ENCODE data around the gene ALKBH7. TPM values are rescaled to one million over a fixed set of nuclear protein-coding genes. Genes with fewer than 3 reads are reported as not detected.
A peak's percentile ranks its signal among the peaks of the same experiment; 100 is the strongest.

Gene ALKBH7
- total RNA-seq, 6 experiments from 2014 or later, result 40.8 to 60.7 (median 47.9) TPM

DNA sequence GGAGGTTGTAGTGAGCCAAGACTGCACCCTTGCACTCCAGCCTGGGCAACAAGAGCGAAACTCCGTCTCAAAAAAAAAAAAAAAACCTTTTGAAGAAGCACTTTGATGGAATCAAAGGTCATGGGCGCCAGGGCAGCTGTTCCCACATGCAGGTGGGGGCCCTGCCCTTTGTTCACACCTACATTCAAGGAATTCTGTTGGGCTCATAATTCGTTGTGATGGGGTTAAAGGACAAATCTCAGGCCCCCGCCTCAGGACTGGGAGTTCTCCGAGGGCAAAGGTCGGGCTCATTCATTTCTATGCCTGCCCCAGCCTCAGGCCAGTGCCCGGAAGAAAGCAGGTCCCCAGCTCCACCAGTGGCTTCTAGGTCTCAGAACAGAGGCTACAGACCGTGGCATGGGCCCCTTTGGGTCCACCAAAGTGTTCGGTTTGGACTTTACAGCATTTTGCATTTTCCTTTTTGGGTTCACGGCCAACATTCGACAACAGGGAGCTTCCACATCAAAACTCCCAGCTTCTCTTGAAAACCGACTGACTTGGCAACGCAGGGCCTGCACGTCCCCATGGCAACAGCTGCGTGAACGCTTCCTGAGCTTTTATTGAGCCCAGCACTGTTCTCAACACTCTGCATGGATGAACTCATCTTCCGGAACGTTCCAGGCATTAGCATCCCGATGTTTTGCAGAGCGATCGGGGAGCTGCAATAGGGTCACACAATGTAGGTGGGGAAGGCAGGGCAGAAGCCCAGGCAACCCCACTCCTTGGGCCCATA is 30.4 kb downstream of the ALKBH7 start:
- H3K9me3 Mint-ChIP-seq, result no peaks in the 10 kb centered on the region
- TF ChIP-seq, protein P1, sequence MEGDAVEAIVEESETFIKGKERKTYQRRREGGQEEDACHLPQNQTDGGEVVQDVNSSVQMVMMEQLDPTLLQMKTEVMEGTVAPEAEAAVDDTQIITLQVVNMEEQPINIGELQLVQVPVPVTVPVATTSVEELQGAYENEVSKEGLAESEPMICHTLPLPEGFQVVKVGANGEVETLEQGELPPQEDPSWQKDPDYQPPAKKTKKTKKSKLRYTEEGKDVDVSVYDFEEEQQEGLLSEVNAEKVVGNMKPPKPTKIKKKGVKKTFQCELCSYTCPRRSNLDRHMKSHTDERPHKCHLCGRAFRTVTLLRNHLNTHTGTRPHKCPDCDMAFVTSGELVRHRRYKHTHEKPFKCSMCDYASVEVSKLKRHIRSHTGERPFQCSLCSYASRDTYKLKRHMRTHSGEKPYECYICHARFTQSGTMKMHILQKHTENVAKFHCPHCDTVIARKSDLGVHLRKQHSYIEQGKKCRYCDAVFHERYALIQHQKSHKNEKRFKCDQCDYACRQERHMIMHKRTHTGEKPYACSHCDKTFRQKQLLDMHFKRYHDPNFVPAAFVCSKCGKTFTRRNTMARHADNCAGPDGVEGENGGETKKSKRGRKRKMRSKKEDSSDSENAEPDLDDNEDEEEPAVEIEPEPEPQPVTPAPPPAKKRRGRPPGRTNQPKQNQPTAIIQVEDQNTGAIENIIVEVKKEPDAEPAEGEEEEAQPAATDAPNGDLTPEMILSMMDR (IDR thresholded peaks at IDR 0.05), result no peak
- H3K27me3 Mint-ChIP-seq (ENCODE audit: insufficient read depth), result peaks cover 1% of the 10 kb centered on the region
- peak; percentile 44 for DNase-seq
- H3K27ac Mint-ChIP-seq, result no peak overlapping the region
- H3K4me3 Mint-ChIP-seq, result no peak overlapping the region
- H3K36me3 Mint-ChIP-seq (ENCODE audit: low read depth), result no peaks in the 10 kb centered on the region
- no peaks in the 10 kb centered on the region for H3K4me1 Mint-ChIP-seq (ENCODE audit: low read depth)

DNA sequence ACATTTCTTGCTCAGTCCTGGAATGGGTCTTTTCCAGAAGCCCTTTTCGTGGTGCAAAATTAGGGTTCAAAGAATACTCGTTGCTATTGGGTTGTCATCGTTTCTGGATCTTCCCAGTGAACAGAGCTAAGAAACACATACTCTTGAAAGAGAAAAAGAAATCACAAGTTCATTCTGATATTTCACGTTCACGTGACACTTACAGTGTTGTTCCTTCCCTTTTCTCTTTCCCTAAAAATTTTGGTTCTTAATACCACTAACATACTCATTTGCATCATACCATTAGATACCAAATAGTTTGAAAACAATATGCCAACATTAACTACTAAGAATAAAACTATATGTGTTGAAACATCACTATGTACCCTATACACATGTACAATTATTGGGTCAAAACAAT is 33.8 kb downstream of the ALKBH7 start:
- DNase-seq, result no peak
- H3K27ac Mint-ChIP-seq, result no peak overlapping the region
- H3K4me3 Mint-ChIP-seq, result no peak overlapping the region
- no peaks in the 10 kb centered on the region for H3K9me3 Mint-ChIP-seq
- TF ChIP-seq, protein P1 (IDR thresholded peaks at IDR 0.05), result no peak
- H3K36me3 Mint-ChIP-seq (ENCODE audit: low read depth), result no peaks in the 10 kb centered on the region
- peaks cover 1% of the 10 kb centered on the region; the same call in 1 of the 2 replicates for H3K27me3 Mint-ChIP-seq (ENCODE audit: insufficient read depth)
- no peaks in the 10 kb centered on the region for H3K4me1 Mint-ChIP-seq (ENCODE audit: low read depth)

DNA sequence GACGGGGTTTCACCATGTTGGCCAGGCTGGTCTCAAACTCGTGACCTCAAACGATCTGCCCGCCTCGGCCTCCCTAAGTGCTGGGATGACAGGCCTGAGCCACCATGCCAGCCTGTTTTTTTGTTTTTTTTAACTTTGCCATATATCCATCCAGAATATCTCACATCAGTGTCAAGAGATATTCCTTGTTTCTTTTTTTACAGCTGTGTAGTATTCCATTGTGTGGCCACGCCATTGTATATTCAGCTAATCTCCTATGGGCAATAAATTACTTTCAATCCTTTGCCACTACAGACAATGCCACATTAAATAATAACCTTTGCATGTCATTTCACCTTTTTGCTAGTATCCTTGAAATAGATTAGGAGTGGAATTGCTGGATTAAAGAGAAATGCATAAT is 36.8 kb downstream of the ALKBH7 start:
- no peak overlapping the region for H3K4me3 Mint-ChIP-seq
- no peaks in the 10 kb centered on the region for H3K9me3 Mint-ChIP-seq
- H3K27me3 Mint-ChIP-seq (ENCODE audit: insufficient read depth), result no peaks in the 10 kb centered on the region
- TF ChIP-seq, protein P1 (IDR thresholded peaks at IDR 0.05), result no peak
- no peak overlapping the region for H3K27ac Mint-ChIP-seq
- no peaks in the 10 kb centered on the region for H3K36me3 Mint-ChIP-seq (ENCODE audit: low read depth)
- H3K4me1 Mint-ChIP-seq (ENCODE audit: low read depth), result no peaks in the 10 kb centered on the region
- DNase-seq, result no peak

DNA sequence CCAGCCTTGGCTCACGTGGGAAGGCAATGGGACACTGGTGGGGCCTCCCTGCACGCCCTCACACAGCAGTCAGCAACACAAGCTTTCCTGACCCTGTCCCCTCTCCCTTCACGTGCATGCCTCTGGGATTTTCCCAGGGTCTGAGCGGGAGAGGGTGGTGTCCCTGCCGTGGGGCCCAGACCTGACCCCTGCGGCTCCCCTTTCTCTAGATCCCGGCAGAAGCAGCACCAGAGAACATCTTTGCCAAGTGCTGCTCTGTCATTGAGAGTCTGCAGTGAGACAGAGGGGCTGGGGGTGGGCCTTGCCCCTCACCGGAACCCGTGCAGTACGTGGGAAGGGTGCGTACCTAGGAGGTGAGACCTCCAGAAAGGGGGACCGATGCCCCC is 39.5 kb downstream of the ALKBH7 start:
- H3K27me3 Mint-ChIP-seq (ENCODE audit: insufficient read depth), result no peaks in the 10 kb centered on the region
- H3K4me1 Mint-ChIP-seq (ENCODE audit: low read depth), result no peaks in the 10 kb centered on the region
- no peak overlapping the region for H3K27ac Mint-ChIP-seq
- TF ChIP-seq, protein P1 (IDR thresholded peaks at IDR 0.05), result no peak
- no peak overlapping the region for H3K4me3 Mint-ChIP-seq
- DNase-seq, result no peak
- no peaks in the 10 kb centered on the region for H3K36me3 Mint-ChIP-seq (ENCODE audit: low read depth)
- H3K9me3 Mint-ChIP-seq, result no peaks in the 10 kb centered on the region

DNA sequence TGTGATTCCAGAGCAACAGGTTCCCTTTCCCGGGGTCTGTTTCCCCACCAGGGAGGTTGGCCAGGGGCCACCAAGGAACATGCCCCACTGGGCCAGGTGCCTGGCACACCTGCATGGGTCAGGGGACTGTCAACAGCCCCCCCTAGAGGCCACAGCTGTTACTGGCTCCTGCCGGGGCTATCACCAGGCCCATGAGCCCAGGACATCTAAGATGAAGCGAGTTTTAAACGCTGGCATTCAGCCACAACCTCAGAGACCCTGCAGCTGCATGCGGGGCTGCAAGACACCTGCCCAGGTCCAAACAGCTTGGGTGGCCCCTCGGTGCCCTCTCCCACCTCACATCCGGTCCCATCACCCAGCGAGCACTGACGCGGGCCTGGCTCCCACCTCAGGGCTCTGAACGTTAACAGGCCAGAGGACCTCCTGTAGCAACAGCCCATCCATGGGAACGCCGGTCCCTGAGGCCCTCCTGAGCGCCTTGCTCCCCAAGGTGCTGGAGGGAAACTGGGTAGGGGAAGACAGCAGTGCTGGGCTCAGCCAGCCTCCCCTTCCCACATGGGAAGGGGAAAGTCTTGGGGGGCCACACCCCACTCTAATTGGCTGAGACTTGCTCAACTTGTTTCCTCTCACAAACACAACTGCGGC is 40.0 kb downstream of the ALKBH7 start:
- H3K4me3 Mint-ChIP-seq, result no peak overlapping the region
- no peaks in the 10 kb centered on the region for H3K27me3 Mint-ChIP-seq (ENCODE audit: insufficient read depth)
- no peak overlapping the region for H3K27ac Mint-ChIP-seq
- H3K36me3 Mint-ChIP-seq (ENCODE audit: low read depth), result no peaks in the 10 kb centered on the region
- H3K4me1 Mint-ChIP-seq (ENCODE audit: low read depth), result no peaks in the 10 kb centered on the region
- DNase-seq, result no peak
- TF ChIP-seq, protein P1 (IDR thresholded peaks at IDR 0.05), result peak; percentile 73
- H3K9me3 Mint-ChIP-seq, result no peaks in the 10 kb centered on the region

Measured in HFFc6 (cell line).